HepG2 (cell line): Measurements from ENCODE around the gene CRTC2. TPM values are rescaled to one million over a fixed set of nuclear protein-coding genes. Genes with fewer than 3 reads are reported as not detected.

ENCODE experiments used
- CCDC6 ChIP-seq: sonication (generic); formaldehyde crosslinking; IDR thresholded peaks from 2 replicates; pipeline ENCODE4 v1.8.1; 2022; ENCODE audit warnings: mild to moderate bottlenecking, missing genetic modification reagents, moderate library complexity
- GTF3A ChIP-seq: sonication (generic); formaldehyde crosslinking; conservative IDR thresholded peaks from 2 replicates; pipeline ENCODE4 v1.4.0; 2020; ENCODE audit warnings: mild to moderate bottlenecking, missing genetic modification reagents
- HNRNPL ChIP-seq: fragments of 200-400 bp; formaldehyde crosslinking; IDR thresholded peaks from 2 replicates; pipeline ENCODE4 v1.6.1; 2017; ENCODE audit warnings: mild to moderate bottlenecking, low read depth, low read length
- NR2F1 ChIP-seq, 2 experiments: fragments of 450-650 bp in 1 of 2; formaldehyde crosslinking in 1 of 2; IDR thresholded peaks; 2 replicates each; pipeline versions ENCODE4 v1.5.0 to v1.6.1; 2016 to 2020; ENCODE audit warnings: mild to moderate bottlenecking in 1 of 2, missing compliant biosample characterization in 1 of 2, missing genetic modification reagents in 1 of 2, moderate library complexity in 1 of 2
- POGZ ChIP-seq: sonication (generic); formaldehyde crosslinking; IDR thresholded peaks from 2 replicates; pipeline ENCODE4 v1.4.0; 2020; ENCODE audit warnings: mild to moderate bottlenecking, missing genetic modification reagents
- POLR2G ChIP-seq: fragments of 200-400 bp; formaldehyde crosslinking; IDR thresholded peaks from 2 replicates; pipeline ENCODE4 v1.6.1; 2018; ENCODE audit warnings: mild to moderate bottlenecking, low read depth, low read length, moderate library complexity
- REL ChIP-seq: sonication (generic); formaldehyde crosslinking; conservative IDR thresholded peaks from 2 replicates; pipeline ENCODE4 v1.8.0; 2022; ENCODE audit warnings: mild to moderate bottlenecking, missing genetic modification reagents, moderate library complexity
- TARDBP ChIP-seq: sonication (generic); formaldehyde crosslinking; IDR thresholded peaks from 2 replicates; pipeline ENCODE4 v1.8.0; 2022; ENCODE audit warnings: mild to moderate bottlenecking, missing genetic modification reagents
- ZNF350 ChIP-seq: sonication (generic); formaldehyde crosslinking; IDR thresholded peaks from 2 replicates; pipeline ENCODE4 v1.4.0; 2020; ENCODE audit warnings: mild to moderate bottlenecking, low read depth, missing genetic modification reagents, borderline replicate concordance
- ZNF510 ChIP-seq: sonication (generic); formaldehyde crosslinking; IDR thresholded peaks from 2 replicates; pipeline ENCODE4 v1.4.0; 2020; ENCODE audit warnings: low read depth, mild to moderate bottlenecking, missing genetic modification reagents
- ZNF720 ChIP-seq: sonication (generic); formaldehyde crosslinking; IDR thresholded peaks from 2 replicates; pipeline ENCODE4 v1.4.0; 2020; ENCODE audit warnings: missing genetic modification reagents
- ZNF879 ChIP-seq: sonication (generic); formaldehyde crosslinking; IDR thresholded peaks from 2 replicates; pipeline ENCODE4 v1.8.1; 2023; ENCODE audit warnings: missing genetic modification reagents
- polyA plus RNA-seq, 8 experiments: library from polyadenylated mRNA; depleted of rRNA in 3 of 8; stranded (reverse) in 7 of 8; unstranded in 1 of 8; fragments of >200 nt; fragmentation: Illumina TruSeq in 4 of 8; extraction: Trizol in 4 of 8; gene quantifications; 2 replicates each; pipeline versions ENCODE4 v1.2.1 to v1.2.3, GENCODE V29; 2011 to 2016; ENCODE audit warnings: low read depth in 4 of 8, missing spikeins in 1 of 8, mixed read lengths in 1 of 8; ENCODE audit not compliant: insufficient read depth in 1 of 8
- total RNA-seq, 5 experiments: library from RNA; depleted of rRNA; stranded (reverse); fragments of >200 nt; fragmentation: Illumina TruSeq; extraction: Trizol; gene quantifications; 2 replicates each; pipeline ENCODE4 v1.2.3, GENCODE V29; 2016; ENCODE audit warnings: low read depth in 1 of 5
- TF ChIP-seq, protein P1 (sequence below): IDR thresholded peaks from 2 replicates; pipeline ENCODE4 v1.6.1; 2016; ENCODE audit warnings: control low read depth
- TF ChIP-seq, protein P2 (sequence below): sonication (generic); formaldehyde crosslinking; IDR thresholded peaks from 2 replicates; pipeline ENCODE4 v1.8.0; 2022; ENCODE audit warnings: low read depth, missing genetic modification reagents
- TF ChIP-seq, protein P3 (sequence below), 2 experiments: sonication (generic) in 1 of 2; formaldehyde crosslinking in 1 of 2; IDR thresholded peaks; 2 replicates each; pipeline versions ENCODE4 v1.5.1 to v1.6.1; 2011 to 2020; ENCODE audit warnings: borderline replicate concordance in 1 of 2, low read depth in 1 of 2, low read length in 1 of 2, mild to moderate bottlenecking in 1 of 2, missing genetic modification reagents in 1 of 2, moderate library complexity in 1 of 2
- TF ChIP-seq, protein P4 (sequence below): sonication (generic); formaldehyde crosslinking; IDR thresholded peaks from 2 replicates; pipeline ENCODE4 v1.5.0; 2020; ENCODE audit warnings: mild to moderate bottlenecking, missing genetic modification reagents
- TF ChIP-seq, protein P5 (sequence below): sonication (generic); formaldehyde crosslinking; IDR thresholded peaks from 2 replicates; pipeline ENCODE4 v1.8.0; 2022; ENCODE audit warnings: mild to moderate bottlenecking, missing genetic modification reagents; ENCODE audit not compliant: insufficient replicate concordance

CRTC2 gene
- total and polyA plus RNA-seq, 2 of the 13 experiments (the other 11 are each of a cell fraction or from before 2014, with no cell fraction given) = 6.1 to 26.7 TPM

DNA sequence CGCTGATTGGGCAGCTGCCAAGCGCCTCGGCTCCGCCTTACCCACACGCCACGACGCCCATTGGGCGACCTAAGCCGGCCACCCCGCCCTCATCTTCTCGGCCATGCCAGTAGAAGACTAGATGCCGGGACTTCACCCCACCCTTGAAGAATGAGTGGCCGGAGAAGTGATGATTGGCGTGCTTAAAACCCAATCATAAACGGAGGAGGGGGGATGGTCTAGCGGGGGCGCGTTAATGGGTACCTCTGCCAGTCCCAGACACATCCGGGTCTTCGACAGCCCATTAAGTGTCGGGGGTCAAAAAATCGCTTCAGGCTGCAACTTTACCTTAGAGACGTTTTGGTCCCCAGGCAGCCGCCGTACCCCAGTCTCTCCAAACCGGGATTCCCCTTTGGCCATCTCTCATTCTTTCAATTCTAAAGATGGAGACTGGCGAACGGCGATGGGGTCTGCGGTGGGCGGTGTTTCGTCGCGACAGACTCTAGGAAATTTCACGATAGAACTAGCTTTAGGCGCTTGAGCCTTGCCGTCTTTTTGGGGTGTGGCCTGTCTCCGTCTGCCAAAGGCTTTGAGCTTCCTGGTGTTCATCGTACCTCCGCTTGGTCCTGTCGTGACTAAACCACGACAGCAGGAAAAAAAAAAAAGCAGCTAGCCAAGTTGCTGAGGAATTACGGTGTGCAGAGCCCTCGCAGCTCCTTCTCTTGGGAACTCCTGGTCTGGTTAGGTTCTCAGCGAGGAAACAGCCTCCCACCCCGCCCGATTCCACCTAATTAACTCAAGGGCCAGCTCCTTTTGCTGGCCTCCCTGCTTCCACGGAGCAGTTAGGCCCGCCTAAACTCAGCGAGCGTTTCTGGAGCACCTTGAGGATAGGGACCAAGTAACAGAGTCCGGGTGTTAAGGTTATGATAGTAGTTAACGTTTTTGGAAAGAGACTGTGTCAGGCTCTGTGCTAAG, 35.2 kb downstream of the CRTC2 start, which contains the start of gene GATAD2B (continued):
- TF ChIP-seq NR2F1 (CRISPR knock-in tag; IDR thresholded peaks at IDR 0.05) (no peak; a peak in 1 of 4 replicates), POGZ (CRISPR knock-in tag) (peak; percentile 88), ZNF350 (CRISPR knock-in tag) (peak; percentile 33; the same call in 1 of the 2 replicates), GTF3A (CRISPR knock-in tag) (no peak), ZNF510 (CRISPR knock-in tag) (peak; percentile 69; the same call in 1 of the 2 replicates), REL (CRISPR knock-in tag) (no peak), POLR2G (peak; percentile 75), HNRNPL (0 out of 2 replicates have a peak, but pooled peaks have one; percentile 62), TARDBP (CRISPR knock-in tag) (no peak), ZNF879 (CRISPR knock-in tag) (no peak), CCDC6 (CRISPR knock-in tag) (0 out of 2 replicates have a peak, but pooled peaks have one; percentile 11), ZNF720 (no peak)
- TF ChIP-seq, protein P1, sequence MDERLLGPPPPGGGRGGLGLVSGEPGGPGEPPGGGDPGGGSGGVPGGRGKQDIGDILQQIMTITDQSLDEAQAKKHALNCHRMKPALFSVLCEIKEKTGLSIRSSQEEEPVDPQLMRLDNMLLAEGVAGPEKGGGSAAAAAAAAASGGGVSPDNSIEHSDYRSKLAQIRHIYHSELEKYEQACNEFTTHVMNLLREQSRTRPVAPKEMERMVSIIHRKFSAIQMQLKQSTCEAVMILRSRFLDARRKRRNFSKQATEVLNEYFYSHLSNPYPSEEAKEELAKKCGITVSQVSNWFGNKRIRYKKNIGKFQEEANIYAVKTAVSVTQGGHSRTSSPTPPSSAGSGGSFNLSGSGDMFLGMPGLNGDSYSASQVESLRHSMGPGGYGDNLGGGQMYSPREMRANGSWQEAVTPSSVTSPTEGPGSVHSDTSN = peak; percentile 98
- TF ChIP-seq, protein P2, sequence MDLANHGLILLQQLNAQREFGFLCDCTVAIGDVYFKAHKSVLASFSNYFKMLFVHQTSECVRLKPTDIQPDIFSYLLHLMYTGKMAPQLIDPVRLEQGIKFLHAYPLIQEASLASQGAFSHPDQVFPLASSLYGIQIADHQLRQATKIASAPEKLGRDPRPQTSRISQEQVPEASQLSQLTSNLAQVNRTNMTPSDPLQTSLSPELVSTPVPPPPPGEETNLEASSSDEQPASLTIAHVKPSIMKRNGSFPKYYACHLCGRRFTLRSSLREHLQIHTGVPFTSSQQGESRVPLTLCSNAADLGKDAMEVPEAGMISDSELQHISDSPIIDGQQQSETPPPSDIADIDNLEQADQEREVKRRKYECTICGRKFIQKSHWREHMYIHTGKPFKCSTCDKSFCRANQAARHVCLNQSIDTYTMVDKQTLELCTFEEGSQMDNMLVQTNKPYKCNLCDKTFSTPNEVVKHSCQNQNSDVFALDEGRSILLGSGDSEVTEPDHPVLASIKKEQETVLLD (CRISPR knock-in tag) = 0 out of 2 replicates have a peak, but pooled peaks have one; percentile 47
- TF ChIP-seq, protein P3, sequence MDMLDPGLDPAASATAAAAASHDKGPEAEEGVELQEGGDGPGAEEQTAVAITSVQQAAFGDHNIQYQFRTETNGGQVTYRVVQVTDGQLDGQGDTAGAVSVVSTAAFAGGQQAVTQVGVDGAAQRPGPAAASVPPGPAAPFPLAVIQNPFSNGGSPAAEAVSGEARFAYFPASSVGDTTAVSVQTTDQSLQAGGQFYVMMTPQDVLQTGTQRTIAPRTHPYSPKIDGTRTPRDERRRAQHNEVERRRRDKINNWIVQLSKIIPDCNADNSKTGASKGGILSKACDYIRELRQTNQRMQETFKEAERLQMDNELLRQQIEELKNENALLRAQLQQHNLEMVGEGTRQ (IDR thresholded peaks at IDR 0.05; ENCODE audit: low read depth, low read length) = no peak
- TF ChIP-seq, protein P3 (CRISPR knock-in tag; IDR thresholded peaks at IDR 0.05; ENCODE audit: borderline replicate concordance) = peak; percentile 19; the same call in 1 of the 2 replicates
- TF ChIP-seq, protein P4, sequence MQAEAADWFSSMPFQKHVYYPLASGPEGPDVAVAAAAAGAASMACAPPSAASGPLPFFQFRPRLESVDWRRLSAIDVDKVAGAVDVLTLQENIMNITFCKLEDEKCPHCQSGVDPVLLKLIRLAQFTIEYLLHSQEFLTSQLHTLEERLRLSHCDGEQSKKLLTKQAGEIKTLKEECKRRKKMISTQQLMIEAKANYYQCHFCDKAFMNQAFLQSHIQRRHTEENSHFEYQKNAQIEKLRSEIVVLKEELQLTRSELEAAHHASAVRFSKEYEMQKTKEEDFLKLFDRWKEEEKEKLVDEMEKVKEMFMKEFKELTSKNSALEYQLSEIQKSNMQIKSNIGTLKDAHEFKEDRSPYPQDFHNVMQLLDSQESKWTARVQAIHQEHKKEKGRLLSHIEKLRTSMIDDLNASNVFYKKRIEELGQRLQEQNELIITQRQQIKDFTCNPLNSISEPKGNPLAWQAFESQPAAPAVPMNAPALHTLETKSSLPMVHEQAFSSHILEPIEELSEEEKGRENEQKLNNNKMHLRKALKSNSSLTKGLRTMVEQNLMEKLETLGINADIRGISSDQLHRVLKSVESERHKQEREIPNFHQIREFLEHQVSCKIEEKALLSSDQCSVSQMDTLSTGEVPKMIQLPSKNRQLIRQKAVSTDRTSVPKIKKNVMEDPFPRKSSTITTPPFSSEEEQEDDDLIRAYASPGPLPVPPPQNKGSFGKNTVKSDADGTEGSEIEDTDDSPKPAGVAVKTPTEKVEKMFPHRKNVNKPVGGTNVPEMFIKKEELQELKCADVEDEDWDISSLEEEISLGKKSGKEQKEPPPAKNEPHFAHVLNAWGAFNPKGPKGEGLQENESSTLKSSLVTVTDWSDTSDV = no peak; the same call in 1 of the 2 replicates
- TF ChIP-seq, protein P5, sequence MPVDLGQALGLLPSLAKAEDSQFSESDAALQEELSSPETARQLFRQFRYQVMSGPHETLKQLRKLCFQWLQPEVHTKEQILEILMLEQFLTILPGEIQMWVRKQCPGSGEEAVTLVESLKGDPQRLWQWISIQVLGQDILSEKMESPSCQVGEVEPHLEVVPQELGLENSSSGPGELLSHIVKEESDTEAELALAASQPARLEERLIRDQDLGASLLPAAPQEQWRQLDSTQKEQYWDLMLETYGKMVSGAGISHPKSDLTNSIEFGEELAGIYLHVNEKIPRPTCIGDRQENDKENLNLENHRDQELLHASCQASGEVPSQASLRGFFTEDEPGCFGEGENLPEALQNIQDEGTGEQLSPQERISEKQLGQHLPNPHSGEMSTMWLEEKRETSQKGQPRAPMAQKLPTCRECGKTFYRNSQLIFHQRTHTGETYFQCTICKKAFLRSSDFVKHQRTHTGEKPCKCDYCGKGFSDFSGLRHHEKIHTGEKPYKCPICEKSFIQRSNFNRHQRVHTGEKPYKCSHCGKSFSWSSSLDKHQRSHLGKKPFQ = peak; percentile 30
